ENCODE data around the gene GPBP1L1. TPM values are rescaled to one million over a fixed set of nuclear protein-coding genes. Genes with fewer than 3 reads are reported as not detected.
"Not testable (repeated sequence)": the region's sequence is repeated elsewhere in the genome, so short reads cannot be mapped to it uniquely, and the experiment has no call there.

Gene GPBP1L1
- total RNA-seq, 2 experiments from 2014 or later, result 116 to 125 TPM

DNA sequence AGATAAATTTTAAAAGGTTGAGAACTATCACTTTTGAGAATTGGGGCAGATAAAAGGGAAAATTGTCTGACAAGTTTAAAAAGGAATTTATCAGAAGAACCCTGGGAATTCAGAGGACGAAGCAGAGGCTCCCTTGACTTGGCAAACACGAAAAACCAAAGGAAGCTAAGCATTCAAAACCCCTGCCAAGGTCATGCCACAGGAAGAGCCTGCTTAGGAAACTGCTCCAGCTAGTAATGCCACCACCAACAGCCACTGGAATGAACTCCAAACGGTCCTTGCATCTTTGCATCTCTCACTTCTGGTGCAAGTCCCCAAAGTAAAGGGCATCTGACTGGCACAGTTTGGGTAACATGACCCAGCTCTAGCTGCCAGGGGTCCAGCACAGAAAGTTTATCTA lies 7.2 kb downstream of the GPBP1L1 start:
- intact Hi-C loops (cut with DNase I, micrococcal nuclease), result no loop called here
- H3K27ac Mint-ChIP-seq, result peak overlapping the region; percentile 39
- DNase-seq (no peak), ATAC-seq (ENCODE audit: poor library complexity) (no peak)
- no peaks in the 10 kb centered on the region for H3K9me3 Mint-ChIP-seq
- Histone ChIP-seq H3K36me3 (ENCODE audit: insufficient read depth, low read length) (peaks cover 3% of the 10 kb centered on the region), H3K27me3 (ENCODE audit: control insufficient read depth in 1 of 2, insufficient read depth in 2 of 2, low read length in 2 of 2) (no peaks in the 10 kb centered on the region), H3K9me3 (ENCODE audit: control insufficient read depth in 1 of 2, insufficient read depth in 1 of 2, low read length in 2 of 2) (no peaks in the 10 kb centered on the region), H3K4me1 (ENCODE audit: insufficient read depth, low read length) (peaks cover 48% of the 10 kb centered on the region), H3K4me3 (ENCODE audit: low read length) (no peak overlapping the region), H3K27ac (ENCODE audit: low read depth in 1 of 2, low read length in 2 of 2) (no peak overlapping the region)
- peaks cover 13% of the 10 kb centered on the region for H3K36me3 Mint-ChIP-seq (ENCODE audit: low read depth)
- H3K27me3 Mint-ChIP-seq, result no peaks in the 10 kb centered on the region
- TF ChIP-seq, protein P1, sequence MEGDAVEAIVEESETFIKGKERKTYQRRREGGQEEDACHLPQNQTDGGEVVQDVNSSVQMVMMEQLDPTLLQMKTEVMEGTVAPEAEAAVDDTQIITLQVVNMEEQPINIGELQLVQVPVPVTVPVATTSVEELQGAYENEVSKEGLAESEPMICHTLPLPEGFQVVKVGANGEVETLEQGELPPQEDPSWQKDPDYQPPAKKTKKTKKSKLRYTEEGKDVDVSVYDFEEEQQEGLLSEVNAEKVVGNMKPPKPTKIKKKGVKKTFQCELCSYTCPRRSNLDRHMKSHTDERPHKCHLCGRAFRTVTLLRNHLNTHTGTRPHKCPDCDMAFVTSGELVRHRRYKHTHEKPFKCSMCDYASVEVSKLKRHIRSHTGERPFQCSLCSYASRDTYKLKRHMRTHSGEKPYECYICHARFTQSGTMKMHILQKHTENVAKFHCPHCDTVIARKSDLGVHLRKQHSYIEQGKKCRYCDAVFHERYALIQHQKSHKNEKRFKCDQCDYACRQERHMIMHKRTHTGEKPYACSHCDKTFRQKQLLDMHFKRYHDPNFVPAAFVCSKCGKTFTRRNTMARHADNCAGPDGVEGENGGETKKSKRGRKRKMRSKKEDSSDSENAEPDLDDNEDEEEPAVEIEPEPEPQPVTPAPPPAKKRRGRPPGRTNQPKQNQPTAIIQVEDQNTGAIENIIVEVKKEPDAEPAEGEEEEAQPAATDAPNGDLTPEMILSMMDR (IDR thresholded peaks at IDR 0.05), result no peak
- H3K4me3 Mint-ChIP-seq, result peak overlapping the region; percentile 38
- ChIA-PET CTCF (no interaction called here), POLR2A (interaction anchor here (1.5 kb wide), 1 partner anchor 8 kb away, joined by 6 read pairs; no protein-coding TSS in a partner anchor)
- H3K4me1 Mint-ChIP-seq (ENCODE audit: low read depth), result peaks cover 83% of the 10 kb centered on the region

DNA sequence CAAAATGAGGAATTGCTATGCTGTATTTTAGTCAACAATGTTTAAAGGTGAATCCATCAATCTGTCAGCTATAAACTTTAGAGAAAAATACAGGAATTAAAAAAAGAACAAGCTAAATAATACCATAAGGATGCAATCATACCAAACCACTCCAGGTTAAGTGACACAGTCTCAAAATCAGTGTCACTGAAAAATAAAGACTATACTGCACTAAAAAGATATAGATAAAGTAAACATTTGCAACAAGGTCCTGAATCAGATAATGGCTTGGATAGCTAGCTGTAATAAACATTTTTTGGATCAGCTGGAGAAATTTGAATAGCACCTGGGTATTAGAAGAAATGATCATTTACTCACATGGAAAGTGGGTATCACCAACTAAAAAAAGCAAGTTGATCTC lies 7.8 kb downstream of the GPBP1L1 start:
- Histone ChIP-seq H3K4me3 (ENCODE audit: low read length) (no peak overlapping the region), H3K27ac (ENCODE audit: low read depth in 1 of 2, low read length in 2 of 2) (no peak overlapping the region), H3K27me3 (ENCODE audit: control insufficient read depth in 1 of 2, insufficient read depth in 2 of 2, low read length in 2 of 2) (no peaks in the 10 kb centered on the region), H3K36me3 (ENCODE audit: insufficient read depth, low read length) (peaks cover 3% of the 10 kb centered on the region), H3K4me1 (ENCODE audit: insufficient read depth, low read length) (peaks cover 44% of the 10 kb centered on the region), H3K9me3 (ENCODE audit: control insufficient read depth in 1 of 2, insufficient read depth in 1 of 2, low read length in 2 of 2) (no peaks in the 10 kb centered on the region)
- no peak overlapping the region for H3K4me3 Mint-ChIP-seq
- no peaks in the 10 kb centered on the region for H3K27me3 Mint-ChIP-seq
- no peak overlapping the region for H3K27ac Mint-ChIP-seq
- H3K36me3 Mint-ChIP-seq (ENCODE audit: low read depth), result peaks cover 19% of the 10 kb centered on the region
- ChIA-PET CTCF (no interaction called here), POLR2A (interaction anchor here (1.5 kb wide), 1 partner anchor 9 kb away, joined by 6 read pairs; no protein-coding TSS in a partner anchor)
- ATAC-seq (ENCODE audit: poor library complexity), result no peak
- TF ChIP-seq, protein P1 (IDR thresholded peaks at IDR 0.05), result no peak
- intact Hi-C loops (cut with DNase I, micrococcal nuclease), result no loop called here
- DNase-seq, result no peak
- no peaks in the 10 kb centered on the region for H3K9me3 Mint-ChIP-seq
- peaks cover 88% of the 10 kb centered on the region for H3K4me1 Mint-ChIP-seq (ENCODE audit: low read depth)

DNA sequence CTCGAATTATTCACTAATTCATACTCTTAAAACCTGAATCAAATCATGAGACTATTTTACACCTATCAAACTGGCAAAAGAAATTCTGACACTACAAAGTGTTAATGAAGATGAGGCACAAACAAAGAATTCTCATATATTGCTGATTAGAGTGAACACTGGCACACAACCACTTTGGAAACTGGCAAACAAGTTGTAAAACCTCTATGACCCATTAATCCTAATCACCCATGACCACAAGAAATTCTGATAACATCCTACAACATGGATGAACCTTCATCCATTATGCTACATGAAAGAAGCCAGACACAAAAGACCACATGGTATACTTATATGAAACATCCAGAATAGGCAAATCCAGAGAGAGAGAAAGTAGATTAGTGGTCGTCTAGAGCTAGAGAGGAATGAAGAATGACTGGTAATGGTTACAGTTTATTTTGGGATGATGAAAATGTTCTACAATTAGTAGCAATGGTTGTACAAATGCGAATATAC lies 8.5 kb downstream of the GPBP1L1 start:
- TF ChIP-seq, protein P1 (IDR thresholded peaks at IDR 0.05), result no peak
- H3K36me3 Mint-ChIP-seq (ENCODE audit: low read depth), result peaks cover 26% of the 10 kb centered on the region
- H3K4me1 Mint-ChIP-seq (ENCODE audit: low read depth), result peaks cover 92% of the 10 kb centered on the region
- H3K4me3 ChIP-seq (ENCODE audit: low read length), result no peak overlapping the region
- no peaks in the 10 kb centered on the region for H3K27me3 ChIP-seq (ENCODE audit: control insufficient read depth in 1 of 2, insufficient read depth in 2 of 2, low read length in 2 of 2)
- H3K9me3 Mint-ChIP-seq, result no peaks in the 10 kb centered on the region
- ChIA-PET CTCF (no interaction called here), POLR2A (interaction anchor here (1.5 kb wide), 1 partner anchor 9 kb away, joined by 6 read pairs; no protein-coding TSS in a partner anchor)
- no peak overlapping the region for H3K27ac ChIP-seq (ENCODE audit: low read depth in 1 of 2, low read length in 2 of 2)
- H3K9me3 ChIP-seq (ENCODE audit: control insufficient read depth in 1 of 2, insufficient read depth in 1 of 2, low read length in 2 of 2), result no peaks in the 10 kb centered on the region
- H3K27me3 Mint-ChIP-seq, result no peaks in the 10 kb centered on the region
- no peak for DNase-seq
- peak overlapping the region; percentile 68 for H3K4me3 Mint-ChIP-seq
- peaks cover 3% of the 10 kb centered on the region for H3K36me3 ChIP-seq (ENCODE audit: insufficient read depth, low read length)
- no peak for ATAC-seq (ENCODE audit: poor library complexity)
- H3K27ac Mint-ChIP-seq, result peak overlapping the region; percentile 6
- H3K4me1 ChIP-seq (ENCODE audit: insufficient read depth, low read length), result peaks cover 45% of the 10 kb centered on the region
- intact Hi-C loops (cut with DNase I, micrococcal nuclease), result no loop called here

DNA sequence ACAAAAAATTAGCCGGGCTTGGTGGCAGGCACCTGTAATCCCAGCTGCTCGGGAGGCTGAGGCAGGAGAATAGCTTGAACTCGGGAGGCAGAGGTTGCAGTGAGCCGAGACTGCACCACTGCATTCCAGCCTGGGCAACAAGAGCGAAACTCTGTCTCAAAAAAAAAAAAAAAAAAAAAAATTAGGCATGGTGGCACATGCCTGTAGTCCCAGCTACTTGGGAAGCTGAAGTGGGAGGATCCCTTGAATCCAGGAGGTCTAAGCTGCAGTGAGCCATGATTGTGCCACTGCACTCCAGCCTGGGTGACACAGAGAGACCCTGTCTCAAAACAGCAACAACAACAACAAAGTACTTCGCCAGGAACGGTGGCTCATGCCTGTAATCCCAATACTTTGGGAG lies 9.8 kb downstream of the GPBP1L1 start:
- H3K9me3 Mint-ChIP-seq; ATAC-seq (ENCODE audit: poor library complexity); H3K27me3 ChIP-seq (ENCODE audit: control insufficient read depth in 1 of 2, insufficient read depth in 2 of 2, low read length in 2 of 2); intact Hi-C loops (cut with DNase I, micrococcal nuclease); H3K4me3 ChIP-seq (ENCODE audit: low read length); H3K4me3 Mint-ChIP-seq; H3K27ac ChIP-seq (ENCODE audit: low read depth in 1 of 2, low read length in 2 of 2); H3K27me3 Mint-ChIP-seq; H3K9me3 ChIP-seq (ENCODE audit: control insufficient read depth in 1 of 2, insufficient read depth in 1 of 2, low read length in 2 of 2); DNase-seq; POLR2A ChIA-PET; H3K27ac Mint-ChIP-seq; H3K36me3 ChIP-seq (ENCODE audit: insufficient read depth, low read length): not testable (repeated sequence)
- H3K4me1 Mint-ChIP-seq (ENCODE audit: low read depth), result peaks cover 86% of the 10 kb centered on the region
- peaks cover 46% of the 10 kb centered on the region for H3K4me1 ChIP-seq (ENCODE audit: insufficient read depth, low read length)
- CTCF ChIA-PET, result interaction anchor here (0.7 kb wide), 3 partner anchors 28 to 943 kb away, joined by 3 to 4 read pairs (median 3); no protein-coding TSS in a partner anchor
- peaks cover 31% of the 10 kb centered on the region for H3K36me3 Mint-ChIP-seq (ENCODE audit: low read depth)

Data from CD4-positive, alpha-beta T cell (primary cell).